ENCODE data around the gene NAALADL2.

GRCh38 chr3:175404027-175404426 lies 544.9 kb downstream of the NAALADL2 start:
- no peak for TF ChIP-seq CTCF (conservative IDR thresholded peaks at IDR 0.05; ENCODE audit: low read depth, low read length)
- TF ChIP-seq EZH2 (IDR thresholded peaks at IDR 0.05; ENCODE audit: low read length, unreplicated experiment): no peak
